ENCODE data around the gene IGIP.

Gene IGIP

GRCh38 chr5:140168371-140168770 is 42.6 kb downstream of the IGIP start:
- no peak for DNase-seq

- no peak for DNase-seq
Measured at GRCh38 chr5:140169410-140169809, 43.7 kb downstream of the IGIP start.

- no peak for DNase-seq
Measured at GRCh38 chr5:140172483-140172882, 46.7 kb downstream of the IGIP start.

DNA sequence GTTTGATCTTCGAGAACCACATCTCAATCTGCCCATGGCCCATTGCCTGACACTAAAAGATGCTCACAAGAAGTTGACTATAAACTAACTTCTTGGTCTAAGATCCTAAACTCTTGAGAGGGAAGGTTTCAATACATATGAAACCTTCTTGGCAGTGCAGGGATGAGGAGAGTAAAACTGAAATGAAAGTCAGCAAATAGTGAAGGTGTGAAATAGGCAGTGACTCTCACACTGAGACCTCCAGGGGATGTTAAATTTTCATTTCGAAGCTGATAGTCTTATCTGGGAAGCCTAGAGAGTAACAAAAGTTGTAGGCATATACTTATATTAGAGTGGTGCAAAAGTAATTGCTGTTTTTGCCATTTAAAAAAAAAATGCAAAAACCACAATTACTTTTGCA is 48.3 kb downstream of the IGIP start:
- DNase-seq = no peak

DNA sequence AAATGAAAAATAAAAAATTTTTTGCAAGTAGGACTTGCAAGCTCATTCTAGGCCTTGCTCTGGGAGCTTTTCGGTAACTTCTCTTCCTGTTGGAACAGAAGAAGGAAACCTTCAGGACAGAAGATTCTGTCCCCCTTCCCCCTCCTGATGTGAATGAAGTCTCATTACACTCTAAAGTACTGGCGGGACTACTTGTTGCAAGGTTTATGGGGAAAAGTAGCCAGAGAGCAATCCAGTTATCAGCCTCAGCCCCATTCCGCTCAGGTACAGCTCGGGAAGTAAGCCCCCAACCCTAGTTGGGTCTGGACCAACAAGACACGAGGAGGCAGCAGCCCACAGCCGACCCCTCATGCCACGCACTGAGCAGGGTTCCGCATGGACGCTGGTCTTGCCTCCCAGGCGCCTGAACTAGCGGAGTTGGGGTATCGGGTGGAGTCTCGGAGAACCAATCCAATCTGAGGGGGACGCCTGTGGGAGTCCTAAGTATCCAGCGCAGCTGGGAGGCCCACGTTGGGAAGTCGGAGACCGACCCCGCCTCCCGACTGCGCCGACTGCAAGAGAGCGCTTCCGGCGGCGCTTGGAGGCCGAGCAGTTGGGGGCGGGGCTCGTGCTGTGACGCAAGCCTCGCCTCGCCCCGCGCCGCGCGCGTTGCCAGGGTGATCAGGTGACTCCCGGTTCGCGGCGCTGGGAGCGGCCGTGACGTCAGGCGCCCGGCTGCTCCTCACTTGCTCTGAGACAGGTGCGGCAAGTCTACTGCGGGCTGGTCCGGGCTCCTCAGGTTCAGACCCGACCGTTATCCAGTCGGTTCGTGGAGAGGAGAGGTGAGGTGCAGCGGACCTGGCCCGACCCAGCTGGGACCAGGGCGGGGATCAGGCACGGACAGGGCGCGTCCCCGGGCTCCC is 49.0 kb downstream of the IGIP start, which contains the start of gene CYSTM1:
Gene CYSTM1 (plus strand): TSS at position 724 of the 902 bp plus-strand sequence. CDS start 19,278 bp downstream, outside the sequence.
- DNase-seq = peak; percentile 92

DNA sequence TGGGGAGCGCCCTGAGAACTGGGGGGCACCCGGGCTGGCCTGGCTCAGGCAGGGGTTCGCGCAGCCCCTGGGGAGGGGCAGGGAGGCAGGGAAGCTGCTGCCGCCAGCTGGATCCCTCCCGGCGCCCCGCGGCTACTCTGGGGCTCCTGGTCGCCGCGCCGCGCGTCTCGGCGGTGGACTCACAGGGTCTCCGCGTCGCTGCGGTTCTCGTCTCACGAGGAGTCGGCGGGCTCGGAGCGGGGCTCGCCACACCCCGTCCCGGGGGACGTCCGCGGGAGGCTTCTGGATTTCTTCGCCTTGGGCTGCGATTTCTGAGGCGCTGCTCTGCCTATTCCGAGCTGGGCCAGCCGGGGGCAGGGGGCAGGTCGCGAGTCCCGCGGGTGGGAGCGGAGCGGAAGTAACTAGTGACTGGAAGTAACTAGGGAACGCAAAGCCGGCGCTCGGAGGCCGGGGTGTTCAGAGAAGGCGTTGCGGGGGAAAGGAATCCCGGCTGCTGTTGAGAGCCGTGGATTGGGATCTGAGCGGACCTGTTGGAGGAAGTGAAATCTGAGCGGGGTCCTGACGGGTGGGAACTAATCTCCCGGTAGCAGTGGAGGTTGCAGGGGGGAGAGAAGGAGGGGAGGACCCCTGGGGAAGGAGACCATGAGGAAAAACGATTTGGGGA is 49.8 kb downstream of the IGIP start:
- DNase-seq = peak; percentile 47

DNA sequence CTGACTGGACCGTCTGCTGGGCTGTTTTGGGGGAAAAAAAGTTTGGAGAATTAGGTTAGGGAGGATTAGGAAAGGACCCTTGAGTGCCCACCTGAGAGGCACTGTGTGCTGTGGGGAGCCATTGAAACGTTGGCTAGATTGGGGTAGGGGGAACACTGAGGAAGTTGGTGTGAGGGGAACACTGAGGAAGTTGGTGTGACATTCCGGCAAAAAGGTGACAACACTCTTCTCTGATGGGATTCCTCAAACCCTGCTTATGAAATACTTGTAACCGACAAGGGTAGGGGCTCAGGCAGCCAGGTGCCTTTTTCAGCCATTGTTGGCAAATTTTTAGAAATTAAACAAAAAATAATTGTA is 50.3 kb downstream of the IGIP start:
- DNase-seq = no peak

DNA sequence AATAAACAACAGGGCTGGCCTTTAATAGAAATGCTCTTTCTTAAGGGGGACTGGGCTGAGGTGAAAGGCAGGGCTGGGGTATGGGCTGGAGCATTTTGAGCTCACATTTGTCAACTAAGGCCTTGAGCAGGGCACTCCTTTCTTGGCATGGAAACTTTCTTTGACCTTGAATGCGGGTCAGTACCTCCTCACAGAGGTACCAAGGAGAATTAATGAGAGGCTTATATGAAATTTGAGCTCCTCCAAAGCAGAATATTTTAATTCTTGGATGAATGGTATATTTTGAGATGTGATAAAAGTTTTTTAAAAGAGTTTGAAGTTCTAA is 52.3 kb downstream of the IGIP start:
- DNase-seq = no peak

GRCh38 chr5:140178482-140179116 is 52.9 kb downstream of the IGIP start:
- DNase-seq = no peak

Measured in CD4-positive, alpha-beta T cell treated with Interleukin-4 for 4 hours (primary cell).